8988T (cell line): ENCODE results near the gene CACNA1G.
A peak's percentile ranks its signal among the peaks of the same experiment; 100 is the strongest.

ENCODE experiments used
- DNase-seq: peaks from one replicate; pipeline ENCODE4 v3.0.0; 2011

CACNA1G gene

DNA sequence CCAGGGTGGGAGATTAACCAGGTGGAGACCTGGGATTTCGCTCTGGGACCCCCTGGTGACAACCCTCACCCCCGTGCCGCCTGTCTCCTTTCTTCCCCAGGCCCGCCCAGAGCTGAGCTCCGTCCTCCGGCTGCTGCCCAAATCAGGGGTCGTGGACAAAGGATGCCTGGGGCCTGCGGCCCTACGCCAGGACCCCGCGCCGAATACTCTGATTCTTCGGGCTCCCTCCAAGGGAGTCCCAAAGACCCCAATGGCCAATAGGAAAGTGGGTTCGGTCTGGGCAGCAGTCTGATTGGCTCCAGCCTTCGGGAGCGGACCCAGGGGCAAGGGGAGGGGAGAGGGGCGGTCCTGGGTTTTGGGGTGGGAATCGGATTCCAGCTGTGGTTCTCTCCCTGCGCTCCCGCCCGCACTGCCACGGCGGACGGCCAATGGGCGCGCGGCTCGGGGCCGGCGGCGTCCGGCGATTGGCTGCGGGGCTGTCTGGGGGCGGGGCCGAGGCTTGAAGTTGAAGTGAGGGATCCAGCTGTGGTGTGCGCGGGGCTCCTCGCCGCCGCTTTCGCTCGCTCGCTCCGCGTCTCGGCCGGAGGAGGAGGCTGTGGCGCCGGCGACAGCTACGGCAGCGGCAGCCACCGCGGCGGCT, at the start of gene CACNA1G:
CACNA1G (plus strand) TSS at position 531 of the 640 bp plus-strand sequence. CDS start 745 bp downstream, outside the sequence.
- peak; percentile 100 for DNase-seq

DNA sequence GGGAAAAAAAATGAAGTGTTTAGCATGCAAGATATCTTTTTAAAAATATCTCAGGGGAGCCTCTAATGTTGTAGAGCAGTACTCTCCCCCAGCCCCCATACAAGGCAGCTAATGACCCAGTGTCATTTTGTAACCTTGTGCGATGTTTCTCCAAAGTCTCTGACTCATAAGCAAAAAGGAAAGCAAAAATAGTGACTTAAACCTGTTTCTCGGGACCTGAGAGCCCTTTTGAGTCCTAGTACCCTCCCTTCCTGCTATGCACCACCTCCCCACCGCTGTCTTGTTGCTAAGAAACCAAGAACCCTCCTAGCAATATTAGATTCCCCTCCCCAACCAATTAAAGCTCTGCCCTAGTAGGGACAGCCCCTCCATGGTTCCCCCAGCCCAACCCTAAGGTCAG, 49.5 kb upstream of the CACNA1G start:
- DNase-seq, result no peak

DNA sequence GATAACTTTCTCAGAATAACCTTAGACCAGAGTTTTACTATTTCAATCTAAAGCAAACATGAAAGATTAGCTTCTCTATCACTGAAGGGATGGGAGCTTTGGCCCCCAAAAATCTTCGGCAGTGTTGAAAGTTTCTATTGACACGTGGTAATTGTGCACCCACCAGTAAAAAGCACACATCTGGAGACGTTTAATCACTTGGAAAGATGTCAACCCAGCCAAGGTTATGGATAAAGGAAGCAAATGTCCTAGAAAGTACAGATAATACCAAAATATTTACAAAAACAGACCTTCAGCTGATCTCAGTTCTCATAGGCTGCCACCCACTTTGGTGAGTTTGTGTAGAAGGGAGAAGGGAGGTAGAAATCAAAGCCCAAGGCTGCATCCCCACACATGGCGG, 47.0 kb upstream of the CACNA1G start:
- DNase-seq, result no peak

DNA sequence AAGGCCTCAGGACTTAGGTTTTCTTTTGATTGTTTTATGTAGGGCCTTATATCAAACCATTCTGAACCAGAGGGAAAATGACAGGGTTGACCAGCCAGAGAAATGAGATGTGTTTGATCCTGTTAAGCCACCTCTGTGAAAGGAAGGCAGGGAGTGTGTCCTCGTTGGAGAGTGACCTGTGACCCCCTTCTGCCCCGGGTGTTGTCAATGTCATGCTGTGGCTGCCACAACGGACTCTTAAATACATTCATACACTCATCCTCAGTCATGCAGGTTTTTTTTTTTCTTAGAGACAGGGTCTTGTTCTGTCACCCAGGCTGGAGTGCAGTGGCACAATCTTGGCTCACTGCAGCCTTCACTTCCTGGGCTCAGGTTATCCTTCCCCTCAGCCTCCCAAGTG, 46.1 kb upstream of the CACNA1G start:
- no peak for DNase-seq

DNA sequence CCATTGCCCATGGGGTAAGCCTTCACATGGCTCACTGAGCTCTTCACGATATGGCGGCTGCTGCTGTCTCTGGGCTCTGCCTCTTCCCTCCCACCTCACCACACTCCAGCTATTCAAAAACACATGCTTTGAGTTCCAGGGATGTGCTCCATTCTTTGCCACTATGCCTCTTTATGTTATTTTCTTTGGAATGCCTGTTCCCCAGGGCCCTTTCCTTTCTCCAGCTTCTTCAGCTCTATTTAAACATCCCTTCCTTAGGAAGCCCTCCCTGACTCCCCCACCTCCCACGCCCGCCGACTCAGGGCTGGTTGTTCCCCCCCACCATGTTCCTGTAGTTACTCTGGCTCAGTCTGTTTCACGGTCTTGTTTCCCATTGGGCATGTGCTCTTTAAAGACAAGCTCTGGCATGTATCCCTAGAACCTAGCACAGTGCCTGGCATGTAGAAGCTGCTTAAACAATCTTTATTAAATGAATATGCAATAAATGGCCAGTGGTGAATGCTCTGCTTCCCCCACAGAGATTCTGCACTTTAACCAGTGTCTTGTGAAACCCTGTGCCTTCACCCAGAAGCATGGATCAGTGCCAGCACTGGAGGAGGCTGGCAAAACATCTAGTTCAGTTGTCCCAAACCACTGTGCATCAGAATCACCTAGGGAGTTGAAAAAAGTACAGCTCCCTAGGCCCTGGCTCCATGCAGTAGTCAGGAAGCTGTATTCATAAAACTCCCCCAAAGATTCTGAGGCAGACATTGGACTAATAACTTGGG, 45.4 kb upstream of the CACNA1G start:
- DNase-seq, result no peak

DNA sequence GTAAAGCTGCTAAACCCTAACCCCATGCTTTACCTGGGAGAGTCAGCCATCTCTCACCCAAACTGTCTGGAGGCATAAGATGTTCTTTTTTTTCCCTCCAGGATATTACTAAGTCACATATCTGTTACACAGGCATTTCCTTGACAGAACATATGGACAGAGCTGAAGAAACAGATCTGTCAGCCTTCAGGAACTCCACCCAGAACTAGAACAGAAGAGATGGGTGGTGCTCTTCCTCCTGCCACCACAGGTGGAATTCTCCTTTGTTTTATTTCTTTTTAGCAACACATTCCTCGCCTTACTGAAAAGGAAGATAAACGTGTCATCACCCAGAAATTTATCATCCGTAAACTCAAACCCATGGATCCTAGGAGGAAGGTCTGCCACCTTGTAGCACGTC, 43.5 kb upstream of the CACNA1G start:
- DNase-seq, result no peak

DNA sequence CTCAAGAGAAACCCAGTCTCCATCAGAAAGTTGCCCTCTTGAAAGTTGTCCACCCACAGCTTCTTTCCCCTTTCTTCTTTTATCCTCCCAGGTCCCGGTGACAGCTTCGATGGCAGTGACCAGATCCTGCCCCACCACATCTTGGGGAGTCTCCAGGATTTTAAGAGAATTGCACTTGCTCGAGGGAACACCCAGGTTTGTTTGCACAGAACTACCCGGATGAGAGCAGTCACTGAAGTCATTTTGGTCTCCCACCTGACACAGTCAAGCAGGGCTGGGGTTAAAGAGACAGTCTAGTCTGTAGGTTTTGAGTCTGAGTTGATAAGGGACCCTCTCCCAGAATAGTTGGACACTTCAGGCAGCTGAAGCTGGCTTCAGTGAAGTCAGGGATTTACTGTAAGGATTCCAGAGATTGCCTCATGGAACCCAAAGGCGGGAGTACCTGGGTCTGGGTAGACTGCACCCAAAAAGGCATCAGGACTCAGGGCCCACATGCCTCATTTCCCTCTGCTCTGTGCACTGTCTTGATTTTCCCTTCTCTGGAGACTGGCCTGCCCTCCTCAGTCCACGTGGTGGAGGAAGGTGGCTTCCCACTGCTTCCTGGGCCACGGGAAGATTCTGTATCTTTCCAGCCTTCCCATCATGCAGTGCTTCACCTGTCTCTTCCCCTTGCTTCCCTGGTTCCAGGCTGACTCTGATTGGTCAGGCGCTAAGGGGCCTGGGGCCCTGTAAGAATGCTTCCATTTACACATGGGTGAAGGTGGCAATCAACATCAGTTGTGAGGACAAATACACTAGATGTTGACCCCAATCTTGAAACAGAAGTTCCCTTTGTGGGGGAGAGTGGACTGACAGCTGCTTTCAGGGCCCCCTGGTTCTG, 42.8 kb upstream of the CACNA1G start:
- DNase-seq, result no peak

DNA sequence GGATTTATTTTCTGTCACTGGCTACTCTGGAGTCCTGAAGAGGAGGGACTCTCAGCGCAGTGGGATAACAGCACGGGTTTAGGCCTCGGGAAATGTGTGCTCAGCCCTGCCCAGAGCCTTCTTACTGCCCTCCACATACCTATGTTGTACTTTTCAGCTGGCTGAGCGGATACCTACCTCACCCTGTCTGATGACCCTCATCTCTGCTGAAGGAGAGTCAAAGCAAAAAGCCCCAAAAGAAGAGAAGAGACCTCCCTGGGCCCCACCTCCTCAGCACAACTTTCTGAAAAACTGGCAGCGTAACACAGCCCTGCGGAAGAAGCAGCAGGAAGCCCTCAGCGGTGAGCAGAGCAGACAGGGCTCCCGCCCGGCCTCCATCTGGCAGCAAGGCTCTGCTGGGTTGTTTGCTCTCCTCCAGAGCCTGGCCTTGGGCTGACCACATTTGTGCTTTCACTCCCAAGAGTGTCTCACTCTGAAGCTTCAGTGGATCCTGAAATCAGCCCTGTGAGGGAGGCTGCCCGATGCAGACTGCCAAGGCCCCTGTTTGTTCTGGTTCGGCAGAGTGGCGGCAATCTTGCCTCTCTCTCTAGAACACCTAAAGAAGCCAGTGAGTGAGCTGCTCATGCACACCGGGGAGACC, 42.0 kb upstream of the CACNA1G start:
- no peak for DNase-seq

DNA sequence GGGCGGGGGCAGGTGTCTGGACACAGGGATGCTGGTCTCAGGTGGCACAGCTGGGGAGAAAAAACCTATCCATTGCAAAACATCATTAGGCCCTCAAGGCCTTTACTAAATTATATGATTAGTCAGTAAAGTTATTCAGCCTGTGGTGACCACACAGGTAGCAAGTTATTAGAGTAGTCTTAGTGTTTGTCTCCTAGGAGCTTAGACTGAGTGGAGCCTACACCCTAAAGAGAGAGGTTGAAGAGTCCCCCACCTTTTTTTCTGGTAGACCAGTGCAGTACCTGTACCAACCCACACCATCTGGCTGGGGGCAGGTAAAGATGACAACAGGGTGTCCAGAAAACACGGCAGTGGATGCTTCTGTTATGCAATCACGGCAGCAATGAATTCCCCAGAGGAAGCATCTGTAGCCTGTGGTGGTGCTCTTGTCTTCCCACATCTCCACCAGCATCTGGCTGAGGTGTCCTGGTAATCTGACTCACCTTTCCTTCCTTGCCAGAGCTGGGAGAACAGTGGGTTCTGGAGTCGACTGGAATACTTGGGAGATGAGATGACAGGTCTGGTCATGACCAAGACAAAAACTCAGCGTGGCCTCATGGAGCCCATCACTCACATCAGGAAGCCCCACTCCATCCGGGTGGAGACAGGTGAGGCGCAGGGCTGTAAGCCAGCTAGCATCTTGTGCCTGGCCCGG, 41.2 kb upstream of the CACNA1G start:
- DNase-seq, result no peak

DNA sequence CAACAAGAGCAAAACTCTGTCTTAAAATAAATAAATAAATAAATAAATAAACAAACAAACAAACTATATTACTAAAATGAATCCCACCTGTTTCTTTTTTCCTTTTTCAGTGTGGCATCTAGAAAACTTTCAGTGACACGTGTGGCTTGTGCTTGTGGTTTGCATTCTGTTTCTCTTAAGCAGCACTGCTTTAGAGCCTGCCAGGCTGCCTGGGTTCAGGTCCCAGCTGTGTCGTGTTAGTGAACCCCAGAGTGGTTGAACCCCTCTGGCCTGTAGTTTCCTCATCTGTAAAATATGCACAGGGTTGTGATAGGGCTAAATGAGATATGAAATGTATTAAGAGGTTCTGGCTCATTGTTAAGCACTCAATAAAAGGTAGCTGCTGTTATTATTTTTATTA, 40.0 kb upstream of the CACNA1G start:
- DNase-seq, result no peak

DNA sequence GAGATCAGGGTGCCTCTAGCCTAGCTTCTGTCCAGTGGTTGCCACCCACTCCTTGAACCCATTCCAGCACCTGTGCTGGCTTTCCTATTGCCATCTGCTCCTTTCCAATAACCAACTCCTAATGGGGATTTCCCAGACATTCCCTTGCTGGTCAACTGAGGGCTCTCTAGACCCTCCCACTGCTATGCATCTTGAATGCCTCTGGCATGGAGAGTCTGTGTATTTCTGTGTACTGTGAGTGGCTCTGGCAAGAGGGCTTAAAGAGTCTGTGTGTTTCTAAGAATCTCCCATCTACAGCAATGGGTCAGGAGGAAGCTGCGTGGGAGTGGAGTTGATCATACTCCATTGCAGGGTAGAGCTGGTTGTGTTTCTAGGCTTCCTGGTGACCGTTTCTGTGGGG, 39.0 kb upstream of the CACNA1G start:
- no peak for DNase-seq

DNA sequence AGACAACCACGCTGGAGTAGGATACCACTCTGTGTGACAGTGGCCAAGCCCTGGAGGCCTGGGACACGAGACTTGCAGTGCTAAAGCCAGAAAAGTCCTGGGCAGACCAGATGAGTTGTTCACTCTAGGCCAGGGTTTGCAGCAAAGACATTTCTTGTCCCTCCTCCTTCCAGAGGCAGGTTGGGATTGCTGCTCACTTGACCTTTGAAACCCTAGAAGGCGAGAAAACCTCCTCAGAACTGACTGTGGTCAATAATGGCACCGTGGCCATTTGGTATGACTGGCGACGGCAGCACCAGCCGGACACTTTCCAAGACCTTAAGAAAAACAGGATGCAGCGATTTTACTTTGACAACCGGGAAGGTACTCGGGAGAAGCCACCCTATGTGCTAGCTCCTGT, 37.7 kb upstream of the CACNA1G start:
- no peak for DNase-seq

DNA sequence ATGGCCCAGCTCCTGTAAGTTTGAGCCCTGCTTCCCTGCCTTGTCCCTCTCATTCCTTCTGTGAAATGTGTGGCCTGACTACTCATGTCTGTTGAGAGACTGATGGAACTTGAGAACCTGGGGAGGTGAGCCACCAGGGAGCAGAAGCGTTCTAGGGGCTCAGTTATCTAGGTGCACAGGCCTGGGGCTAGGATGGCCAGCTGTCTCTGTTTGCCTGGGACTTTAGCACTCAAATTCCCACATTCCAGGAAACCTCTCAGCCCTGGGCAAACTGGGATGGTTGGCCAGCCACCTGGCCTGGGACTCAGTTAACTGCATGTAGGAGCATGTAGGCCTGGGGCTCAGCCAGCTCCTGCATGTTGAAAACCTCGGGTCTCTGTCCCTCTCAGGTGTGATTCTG, 37.3 kb upstream of the CACNA1G start:
- DNase-seq, result no peak

DNA sequence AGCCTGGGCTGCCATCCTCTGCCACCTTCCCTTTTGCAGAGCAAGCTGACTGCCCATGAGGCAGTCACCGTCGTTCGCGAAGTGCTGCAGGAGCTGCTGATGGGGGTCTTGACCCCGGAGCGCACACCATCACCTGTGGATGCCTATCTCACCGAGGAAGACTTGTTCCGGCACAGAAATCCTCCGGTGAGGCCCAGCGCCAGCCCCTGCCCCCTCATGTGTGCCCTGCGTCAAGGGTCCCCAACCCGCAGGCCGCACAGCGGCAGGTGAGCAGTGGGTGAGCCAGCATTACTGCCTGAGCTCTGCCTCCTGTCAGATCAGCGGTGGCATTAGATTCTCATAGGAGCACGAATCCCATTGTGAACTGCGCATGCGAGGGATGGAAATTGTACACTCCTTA, 35.7 kb upstream of the CACNA1G start:
- no peak for DNase-seq

DNA sequence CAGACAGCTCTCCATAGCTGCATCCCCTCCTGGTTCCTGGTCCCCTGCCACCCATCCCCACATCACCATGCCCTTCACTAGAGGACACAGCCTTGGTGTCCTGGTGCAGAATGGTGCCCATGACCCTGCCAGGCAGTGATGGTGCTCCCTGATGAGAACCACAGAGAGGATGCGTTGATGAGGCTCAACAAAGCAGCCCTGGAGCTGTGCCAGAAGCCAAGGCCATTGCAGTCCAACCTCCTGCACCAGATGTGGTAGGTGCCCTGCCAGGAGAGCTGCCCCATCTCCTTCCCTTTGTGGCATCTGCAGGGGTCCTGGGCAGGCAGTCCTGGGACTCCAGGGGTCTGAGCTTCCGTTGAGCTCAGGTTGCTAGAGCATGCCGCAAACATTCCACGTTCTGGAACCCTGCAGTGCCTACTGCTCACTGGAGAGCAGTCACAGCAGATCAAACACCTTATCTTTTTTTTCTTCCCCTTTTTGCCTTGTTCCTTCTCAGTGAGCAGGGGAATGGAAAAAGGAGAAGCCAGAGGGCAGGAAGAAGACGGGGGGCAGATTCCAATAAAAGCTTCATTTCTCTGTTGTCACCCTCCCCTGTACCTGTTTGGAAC, 33.3 kb upstream of the CACNA1G start:
- no peak for DNase-seq

DNA sequence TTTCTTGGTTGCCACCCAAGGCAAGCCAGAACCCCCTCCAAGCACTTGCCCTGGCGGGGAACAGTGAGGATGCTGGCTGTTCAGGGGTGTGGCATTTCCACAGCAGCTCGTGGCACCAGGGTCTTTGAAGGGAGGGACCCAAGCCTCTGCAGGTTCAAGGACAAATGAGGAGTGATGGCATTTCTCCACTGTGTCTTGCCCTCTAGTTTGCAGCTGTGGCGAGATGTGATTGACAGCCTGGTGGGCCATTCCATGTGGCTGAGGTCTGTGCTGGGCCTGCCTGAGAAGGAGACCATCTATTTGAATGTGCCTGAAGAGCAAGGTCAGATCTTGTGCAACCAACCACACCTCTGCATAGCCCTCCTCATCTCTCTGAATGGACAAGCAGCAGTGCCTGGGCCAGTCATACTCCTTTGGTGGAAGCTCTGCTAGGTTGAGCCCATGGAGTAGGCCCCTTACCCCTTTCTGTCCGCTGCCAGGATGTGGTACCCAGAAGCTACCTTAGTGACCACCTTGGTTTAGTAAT, 32.5 kb upstream of the CACNA1G start:
- DNase-seq, result no peak

DNA sequence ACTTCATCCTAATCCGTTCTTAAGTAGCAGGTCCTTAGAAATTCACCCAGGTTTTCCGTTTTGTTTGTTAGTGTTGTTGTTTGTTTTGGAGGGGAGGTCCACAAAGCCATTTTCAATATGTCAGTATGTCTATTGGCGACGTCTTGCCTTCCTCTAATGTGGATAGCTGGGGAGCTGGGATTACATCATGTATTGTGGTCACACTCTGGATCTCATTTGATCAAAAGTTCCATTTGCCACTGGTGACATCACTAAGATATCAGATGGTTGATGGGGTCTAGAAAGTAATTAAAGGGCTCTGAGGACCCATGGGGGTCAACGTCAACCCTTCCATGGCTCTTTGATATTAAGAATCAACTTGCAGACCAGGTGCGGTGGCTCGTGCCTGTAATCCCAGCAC, 30.7 kb upstream of the CACNA1G start:
- DNase-seq, result no peak

DNA sequence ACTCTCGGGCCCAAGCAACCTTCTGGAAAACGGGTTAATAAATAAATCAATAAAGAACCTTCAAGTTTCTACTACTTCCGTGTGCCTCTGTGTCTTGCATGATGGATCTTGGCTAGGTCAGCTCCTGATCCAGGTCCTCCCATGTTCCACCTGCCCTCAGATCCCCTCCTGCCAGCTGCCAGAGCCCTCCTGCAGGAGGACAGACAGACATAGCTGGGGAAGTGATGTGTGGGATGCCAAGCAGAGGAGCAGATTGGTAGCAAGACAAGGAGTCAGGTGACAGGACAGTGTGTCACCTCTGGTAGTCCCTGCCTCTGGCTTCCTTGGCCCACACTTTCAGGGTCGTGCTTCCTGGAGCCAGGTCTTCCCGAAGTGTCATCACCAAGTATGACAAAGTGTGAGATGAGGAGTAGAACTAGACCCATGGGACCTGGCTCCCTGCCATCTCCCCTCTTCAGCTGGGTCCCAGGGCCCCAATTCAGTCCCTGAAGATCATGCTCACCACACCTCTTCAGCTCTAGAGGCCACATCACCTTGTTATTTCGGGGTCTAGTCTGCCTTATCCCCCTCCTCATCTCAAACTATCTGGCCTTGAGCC, 29.0 kb upstream of the CACNA1G start:
- no peak for DNase-seq

DNA sequence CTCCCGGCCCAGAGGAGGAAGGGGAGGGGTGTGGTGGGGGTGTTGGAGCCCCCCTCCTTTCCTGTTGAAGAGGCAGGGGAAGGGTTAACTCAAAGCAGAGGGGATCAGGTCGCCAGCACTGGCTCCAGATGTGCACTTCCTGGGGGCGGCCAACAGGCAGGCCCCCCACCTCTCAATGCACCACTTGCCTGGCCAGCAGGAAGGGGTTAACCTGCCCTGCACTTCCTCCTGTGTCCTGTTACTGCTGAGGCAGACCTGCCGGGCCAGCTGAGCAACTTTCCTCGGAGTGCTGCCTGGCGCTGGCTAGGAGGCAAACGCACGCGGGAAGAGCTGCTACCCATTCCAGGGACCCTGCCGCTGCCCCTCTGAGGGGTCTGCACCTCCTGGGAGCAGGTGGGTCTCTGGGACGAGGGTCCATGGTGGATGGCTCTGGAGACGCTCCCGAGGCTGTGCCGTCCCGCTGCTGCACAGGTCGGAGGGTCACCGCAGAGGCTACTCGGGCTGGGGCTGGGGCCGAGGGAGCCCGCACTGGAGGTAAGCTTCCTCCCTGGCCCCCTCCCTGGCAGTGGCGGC, 28.0 kb upstream of the CACNA1G start, which contains the start of gene EPN3:
EPN3 (plus strand) TSS at position 284 of the 573 bp plus-strand sequence. CDS start 3,822 bp downstream, outside the sequence.
- peak; percentile 73 for DNase-seq

DNA sequence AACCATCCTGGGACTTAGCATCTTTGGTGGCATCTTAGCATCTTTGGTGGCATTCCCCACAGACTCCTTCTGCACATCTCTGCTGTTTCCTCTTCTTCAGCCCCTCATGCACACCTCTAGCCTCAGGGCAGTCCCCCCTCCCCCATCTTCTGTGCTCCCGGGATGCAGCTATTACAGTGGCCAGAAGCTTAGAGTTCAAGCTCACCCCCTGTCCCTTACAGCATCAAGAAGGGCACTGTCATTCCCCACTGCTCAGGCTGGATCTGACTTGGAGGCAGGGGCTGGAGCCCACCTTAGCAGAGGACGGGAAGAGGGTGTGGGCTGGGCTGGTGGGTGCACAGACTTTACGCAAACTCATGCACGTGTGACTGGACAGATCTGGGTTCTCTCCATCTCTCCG, 27.3 kb upstream of the CACNA1G start:
- no peak for DNase-seq

DNA sequence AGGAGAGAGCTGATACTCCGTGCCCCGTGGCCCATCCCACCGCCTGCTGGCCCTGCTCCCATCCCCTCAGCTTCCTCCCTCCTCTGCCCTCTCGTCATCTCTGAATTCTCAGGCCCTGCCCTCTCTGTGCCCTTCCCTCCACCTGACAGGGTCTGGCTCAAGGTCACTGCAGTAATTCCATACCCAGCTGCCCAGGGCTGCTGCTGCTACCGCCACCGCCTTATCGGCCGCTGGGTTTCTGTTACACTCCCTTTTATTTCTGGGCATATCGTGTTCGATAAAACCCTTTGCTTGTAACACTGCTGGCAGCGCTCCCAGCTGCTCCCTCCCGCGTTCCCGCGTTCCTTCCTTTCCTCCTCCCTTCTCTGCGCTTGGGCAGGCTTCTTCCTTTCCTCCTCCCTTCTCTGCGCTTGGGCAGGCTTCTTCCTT, 26.8 kb upstream of the CACNA1G start:
- DNase-seq, result no peak
